ENCODE measurements around the gene STRADA.
A peak's percentile ranks its signal among the peaks of the same experiment; 100 is the strongest.

The STRADA gene

DNA sequence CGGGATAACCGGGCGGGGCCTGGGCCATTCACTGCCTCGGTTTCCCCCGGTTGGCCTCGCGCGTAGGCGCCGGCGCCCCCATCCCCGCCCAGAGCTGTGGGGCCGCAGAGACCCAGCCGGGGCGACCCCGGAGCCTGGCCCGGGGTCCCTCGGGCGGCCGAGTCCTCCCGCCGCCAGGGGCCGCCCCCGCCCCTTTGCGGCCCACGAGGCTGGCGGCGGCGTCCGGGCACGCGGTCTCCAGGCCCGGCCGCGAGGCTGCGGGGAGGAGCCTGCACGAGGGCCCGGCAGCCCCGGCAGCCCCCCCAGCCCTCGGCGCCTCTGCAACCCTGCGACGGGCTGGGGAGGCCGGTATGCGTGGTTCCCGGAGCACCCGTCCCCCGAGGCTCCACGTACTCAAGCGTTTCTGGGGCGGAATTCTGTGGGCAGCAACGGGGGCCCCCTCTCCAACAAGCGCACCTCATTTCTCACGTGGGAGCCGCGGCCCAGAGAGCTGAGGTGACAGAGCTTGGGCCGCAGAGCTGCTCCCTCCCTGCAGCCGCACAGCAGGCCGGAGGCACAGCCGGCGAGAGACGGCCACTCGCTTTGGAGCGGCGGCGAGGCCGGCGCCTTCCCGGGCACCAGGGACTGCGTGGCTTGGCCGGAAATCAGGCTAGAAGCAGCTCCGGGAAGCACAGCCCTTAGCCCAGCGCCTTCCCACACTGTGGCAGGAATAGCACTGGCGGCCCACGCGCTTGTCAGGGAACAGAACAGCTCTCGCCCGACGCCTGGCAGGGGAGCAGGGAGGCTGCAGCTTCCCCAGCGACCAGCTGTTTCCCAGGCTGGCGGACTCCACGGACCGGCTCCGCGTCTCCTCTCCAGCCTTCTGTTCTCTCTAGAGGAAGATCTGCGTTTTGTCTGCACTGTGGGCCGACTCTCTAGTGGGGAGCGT, 40.8 kb downstream of the STRADA start:
- peak in 4 of 5 experiments; percentile 18 to 82 (median 60) for DNase-seq

DNA sequence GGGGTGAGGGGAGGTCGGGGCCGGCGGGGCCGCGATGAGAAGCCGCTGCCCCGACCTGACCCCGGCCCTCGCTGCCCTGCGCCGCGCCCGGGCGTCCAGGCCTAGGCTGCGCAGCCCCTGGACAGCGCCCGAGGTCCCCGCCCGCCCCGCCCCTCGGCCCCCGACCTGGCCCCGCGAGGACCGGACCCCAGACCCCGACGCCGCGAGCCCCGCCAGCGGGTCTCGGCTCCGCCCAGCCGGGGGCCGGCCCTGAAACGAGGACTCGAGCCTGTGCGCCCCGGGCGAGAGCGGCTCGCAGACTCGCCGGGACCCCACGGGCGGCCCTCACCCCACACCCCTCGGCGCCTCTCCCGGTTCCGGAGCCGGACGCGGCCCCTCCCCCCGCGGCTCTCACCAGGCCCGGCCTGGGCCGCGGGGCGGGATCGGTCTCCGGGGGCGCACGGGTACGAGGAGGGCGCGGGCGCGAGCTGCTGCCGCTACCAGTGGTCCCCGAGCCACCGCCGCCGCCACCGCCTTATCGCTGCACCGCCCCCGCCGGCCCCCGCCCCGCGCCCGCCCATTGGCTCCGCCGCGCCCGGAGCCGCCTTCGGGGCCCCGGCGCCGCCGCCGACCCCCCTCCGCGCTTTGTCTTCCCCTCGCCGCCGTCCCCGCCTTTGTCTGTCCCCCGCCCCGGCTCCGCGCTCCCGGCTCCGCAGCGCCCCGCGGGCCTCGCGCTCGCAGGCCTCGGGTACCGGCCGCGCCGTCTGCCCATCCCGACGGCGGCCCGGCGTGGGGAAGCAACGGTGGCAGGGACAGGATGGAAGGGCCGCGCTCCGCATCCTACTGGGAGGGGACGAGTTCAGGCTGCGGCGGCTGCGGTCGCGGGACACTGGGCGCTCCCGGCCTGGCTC, 41.7 kb downstream of the STRADA start, which contains the start of gene LIMD2:
Gene LIMD2 (minus strand): TSS at position 488 of the 890 bp plus-strand sequence. CDS start 827 bp downstream, outside the sequence.
- DNase-seq, result peak; percentile 67 to 91 (median 80)

DNA sequence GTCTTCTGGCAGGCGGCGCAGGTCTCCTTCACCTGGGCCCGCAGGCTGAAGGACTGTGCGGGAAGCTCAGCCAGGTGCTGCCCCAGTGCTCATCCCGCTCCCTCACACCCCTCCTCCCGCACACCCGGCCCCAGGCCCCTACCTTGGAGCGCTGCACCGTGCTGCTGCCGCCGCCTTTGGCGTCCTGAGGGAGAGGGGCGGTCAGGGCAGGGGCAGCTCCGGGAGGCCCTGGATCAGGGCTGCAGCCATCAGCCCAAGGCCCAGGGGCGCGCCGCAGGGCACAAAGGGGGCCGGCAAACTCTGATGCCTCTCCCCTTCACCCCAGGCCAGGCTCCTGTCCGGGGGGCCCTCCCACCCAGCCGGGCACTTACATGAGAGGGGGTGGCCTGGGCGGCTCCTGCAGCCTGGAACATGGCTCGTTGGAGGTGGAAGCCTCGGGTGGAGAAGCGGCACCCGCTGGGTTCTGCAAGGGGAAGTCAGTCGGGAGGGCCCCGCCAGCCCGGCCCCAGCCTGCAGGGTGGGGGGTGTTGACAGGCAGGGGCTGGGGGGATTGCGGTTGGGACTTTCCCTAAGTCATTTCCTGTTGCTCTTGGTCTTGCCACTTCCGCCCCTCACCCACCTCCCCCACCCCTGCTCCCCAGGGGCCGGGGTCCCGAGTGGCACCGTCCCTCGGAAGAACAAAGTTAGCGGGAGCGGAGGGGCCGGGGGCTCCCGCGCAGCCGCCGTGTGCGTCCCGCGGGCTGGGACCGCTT, 42.5 kb downstream of the STRADA start:
- peak; percentile 48 to 98 (median 81) for DNase-seq

DNA sequence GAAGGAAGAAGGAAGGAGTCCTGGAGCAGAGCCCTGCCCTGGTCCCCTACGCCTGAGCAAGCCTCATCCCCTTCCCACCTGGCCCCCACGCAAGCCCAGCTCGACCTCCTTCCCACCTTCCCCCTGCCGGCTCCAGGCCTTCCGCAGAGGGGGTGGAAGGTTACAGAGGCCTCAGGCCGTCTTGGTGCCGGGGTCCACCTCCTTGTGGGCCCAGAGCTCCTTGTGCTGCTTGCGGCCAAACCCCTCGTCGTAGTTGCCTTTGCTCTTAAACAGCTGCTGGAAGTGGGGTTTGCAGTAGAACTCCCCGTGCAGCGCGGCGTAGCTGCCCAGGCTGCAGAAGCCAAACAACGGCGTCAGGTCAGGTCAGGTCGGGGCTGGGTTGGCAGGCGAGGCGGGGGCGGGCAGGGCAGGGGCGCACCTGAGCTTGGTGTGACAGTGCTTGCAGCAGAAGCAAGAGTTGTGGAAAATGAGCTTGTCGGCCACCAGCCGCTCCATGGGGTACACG, 43.2 kb downstream of the STRADA start:
- DNase-seq, result peak in 1 of 5 experiments; percentile 63

DNA sequence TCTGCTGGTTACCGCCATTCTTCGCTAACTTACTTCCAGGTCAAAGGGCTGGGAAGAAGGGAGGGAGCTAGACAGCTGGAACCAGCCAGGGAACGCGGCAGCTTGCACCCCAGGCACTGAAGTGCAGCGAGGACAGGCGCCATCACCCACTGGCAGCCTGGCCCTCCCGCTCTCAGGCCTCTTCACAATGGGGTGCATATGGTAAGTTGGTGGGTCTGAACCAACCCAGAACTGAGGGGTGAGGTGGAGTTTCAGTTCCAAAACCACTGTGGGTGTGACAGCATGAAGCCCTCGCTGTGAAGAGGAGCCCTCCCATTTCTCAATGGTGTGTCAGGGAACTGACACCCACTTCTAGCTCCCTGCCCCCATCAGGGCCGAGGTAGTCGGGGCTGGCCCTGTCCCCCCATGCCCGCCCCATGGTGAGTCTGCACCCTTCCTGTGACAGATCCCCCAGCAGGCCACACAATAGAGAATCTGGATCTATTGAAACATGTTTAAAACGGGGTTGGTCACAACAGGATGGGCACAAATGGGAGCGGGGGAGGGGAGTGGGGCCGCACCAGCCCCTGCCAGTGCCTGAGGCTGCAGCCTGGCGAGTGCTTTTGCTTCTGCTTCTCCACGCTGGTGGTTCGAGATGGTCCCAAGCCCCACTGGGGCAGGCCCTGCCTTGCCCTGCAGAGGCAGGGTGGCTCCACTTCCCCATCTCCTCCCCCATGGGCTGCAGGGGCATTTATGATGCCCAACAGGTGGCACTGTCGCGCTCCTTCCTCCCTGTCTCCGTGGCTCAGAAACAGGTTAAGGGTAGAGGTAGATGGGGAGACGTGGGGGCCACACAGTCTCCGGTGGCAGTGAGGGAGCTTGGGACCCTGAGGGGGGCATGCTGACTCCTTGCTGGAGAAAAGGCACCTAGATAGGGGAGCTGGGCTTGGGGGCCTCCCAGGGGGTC, 44.0 kb downstream of the STRADA start:
- peak; percentile 55 to 91 (median 77) for DNase-seq

DNA sequence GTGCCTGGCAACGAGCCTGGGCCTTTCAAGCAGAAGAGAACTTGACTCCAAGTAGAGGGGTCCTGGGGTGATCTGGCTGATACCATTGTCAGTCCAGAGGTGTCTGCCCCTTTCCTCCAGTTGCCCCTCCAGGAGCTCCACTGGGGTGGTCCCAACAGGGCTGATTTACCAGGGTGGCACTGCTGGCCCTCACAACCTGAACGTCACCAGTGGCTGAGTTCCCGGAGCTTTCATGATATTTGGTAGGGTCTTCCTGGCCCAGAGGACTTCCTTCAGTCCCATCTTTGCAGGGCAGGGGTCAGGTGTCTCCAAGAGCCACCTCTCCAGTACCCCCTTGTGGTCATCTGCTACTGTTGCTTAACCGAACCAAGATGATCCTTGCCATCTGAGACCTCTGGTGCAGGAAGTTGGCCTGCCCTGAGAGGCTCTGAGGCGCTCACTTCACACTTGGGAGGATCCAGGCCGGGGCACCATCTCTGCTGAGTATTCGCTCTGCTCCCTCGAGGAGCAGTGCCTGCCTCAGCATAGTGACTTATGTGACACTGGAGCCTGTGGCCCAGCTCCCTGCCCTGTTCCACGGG, 45.1 kb downstream of the STRADA start:
- DNase-seq, result peak in 1 of 5 experiments; percentile 76

DNA sequence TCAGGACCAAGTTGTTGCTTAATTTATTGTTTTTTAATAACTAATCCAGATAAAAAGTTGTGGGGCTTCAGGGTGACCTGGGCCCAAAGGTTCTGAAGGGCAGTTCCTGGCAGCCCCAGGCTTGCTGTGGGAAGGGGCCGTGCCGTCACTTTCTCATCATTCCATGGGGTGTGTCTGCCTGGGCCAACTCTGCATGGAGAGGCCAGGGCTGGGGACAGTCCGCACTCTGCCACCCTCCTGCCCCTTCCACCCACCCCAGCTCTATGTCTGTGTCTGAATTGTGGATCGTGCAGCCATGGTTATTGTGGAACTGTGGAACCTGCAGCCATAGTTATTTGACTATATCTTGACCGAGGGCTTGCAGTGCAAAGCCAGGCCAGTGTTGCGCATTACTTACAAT, 45.7 kb downstream of the STRADA start:
- DNase-seq, result peak in 1 of 5 experiments; percentile 23

DNA sequence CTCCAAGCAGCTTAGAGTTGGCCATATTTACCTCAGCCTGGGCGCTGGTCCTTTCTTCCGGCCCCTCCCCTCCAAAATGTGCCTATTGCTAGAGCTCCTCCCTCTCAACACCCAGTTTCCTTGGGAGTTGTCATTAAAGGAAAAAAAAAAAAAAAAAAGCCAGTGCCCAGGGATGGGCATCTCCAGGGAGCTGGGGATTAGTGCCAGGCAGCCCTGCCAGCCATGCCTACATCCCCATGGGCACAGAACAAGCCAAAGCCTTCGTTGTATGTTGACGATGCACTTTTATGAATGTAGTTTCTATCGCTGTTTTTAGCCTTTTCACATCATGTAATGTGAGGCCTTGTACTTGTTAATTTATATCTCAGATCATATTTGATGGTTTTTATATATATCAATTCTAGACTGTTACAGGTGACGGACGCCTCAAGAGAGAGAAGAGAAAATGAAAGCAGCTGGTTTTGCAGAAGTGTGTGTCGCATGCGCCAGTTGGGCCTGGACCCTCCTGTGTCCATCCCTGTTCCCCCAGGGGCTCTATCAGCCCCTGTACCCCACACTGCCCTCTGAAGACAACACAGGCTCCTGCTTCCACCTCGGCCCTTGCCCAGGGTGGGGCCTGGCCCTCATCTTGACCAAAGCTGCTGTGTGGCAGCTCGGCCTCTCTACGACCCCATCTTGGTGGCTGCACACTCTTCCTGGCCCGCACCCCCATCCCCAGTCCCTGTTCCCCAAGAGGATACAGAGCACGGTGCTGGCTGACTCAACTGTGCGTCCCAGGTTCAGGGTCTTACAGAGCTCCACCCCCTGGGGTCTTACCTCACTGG, 46.4 kb downstream of the STRADA start:
- peak in 1 of 5 experiments; percentile 42 for DNase-seq

DNA sequence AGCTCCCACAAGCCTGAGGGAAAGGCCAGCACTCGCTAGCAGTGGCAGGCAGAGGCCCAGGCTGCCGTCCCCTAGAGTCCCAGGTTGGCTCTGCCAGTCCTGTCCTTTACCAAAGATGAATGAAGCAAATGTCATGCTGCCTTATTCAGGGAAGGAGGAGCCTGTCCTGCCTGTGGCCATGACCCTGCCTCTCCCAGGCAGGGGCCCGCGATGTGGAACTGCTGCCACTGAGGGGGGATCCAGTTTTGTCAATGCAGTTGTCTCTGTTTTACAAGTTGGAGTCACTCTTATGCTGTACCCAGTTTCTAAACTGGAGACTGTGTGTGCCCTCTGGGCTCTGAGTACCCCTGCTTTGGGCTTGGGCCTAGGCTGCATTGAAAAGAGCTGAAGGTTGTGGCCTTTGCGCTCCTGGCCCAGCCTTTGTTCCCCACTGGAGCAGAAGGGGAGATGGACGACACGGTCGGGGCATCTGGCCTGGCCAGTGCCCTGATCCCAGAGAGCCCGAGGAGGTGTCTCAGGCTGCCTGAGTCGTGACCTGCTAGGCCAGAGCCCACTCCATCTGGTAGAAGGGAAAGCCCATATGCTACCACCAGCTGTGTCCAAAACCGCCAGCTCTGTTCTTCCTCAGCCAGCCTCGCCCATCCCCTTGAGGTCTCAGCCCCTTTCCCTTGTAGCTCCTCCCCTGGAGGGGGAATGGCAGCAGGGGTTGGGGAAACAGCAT, 47.2 kb downstream of the STRADA start:
- DNase-seq, result peak in 1 of 5 experiments; percentile 48

DNA sequence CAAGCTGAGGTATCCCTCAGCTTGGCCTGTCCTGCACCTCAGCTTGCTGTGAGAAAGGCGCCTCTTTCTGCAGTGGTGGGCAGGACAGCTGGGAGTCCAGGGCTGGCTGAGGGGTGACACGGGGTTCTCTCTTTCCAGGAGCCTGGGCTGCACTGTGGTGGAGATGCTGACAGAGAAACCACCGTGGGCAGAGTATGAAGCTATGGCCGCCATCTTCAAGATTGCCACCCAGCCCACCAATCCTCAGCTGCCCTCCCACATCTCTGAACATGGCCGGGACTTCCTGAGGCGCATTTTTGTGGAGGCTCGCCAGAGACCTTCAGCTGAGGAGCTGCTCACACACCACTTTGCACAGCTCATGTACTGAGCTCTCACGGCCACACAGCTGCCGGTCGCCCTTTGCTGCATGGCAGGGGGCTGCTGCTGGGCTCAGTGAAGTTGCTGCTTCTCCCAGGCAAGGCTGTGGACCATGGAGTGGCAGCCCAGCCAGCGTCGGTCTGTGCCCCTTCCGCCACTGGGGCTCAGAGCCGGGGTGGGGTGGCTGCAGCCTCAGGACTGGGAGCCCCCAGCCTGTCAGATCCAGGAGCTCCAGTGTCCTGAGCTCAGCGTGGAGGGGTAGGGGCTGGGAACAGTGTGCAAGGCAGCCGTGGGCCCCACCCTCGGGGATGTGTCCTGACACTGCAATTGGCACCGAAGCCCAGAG, 48.0 kb downstream of the STRADA start:
- DNase-seq, result peak in 1 of 5 experiments; percentile 17

DNA sequence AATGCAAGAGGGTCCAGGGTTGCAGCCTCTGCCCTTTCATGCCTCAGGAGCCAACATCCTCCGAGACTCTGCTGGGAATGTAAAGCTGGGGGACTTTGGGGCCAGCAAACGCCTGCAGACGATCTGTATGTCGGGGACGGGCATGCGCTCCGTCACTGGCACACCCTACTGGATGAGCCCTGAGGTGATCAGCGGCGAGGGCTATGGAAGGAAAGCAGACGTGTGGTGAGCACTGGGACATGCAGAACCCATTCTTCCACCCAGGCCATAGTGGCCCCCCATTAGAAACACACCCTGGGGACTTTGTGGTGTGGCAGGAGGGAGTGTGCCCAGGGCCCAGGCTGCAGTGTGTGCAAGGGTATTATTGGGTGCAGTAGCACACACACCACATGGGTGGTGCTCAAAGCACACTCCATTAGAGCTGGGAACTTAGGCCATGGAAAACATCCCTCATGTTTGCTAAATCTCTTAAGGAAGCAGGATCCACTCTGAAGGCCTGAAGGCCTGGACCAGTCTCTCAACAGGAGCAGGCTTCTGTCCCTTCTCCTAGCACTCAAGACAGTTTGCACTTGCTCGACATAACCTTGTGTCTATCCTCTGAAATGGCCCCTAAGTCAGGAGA, 49.3 kb downstream of the STRADA start:
- DNase-seq, result no peak

DNA sequence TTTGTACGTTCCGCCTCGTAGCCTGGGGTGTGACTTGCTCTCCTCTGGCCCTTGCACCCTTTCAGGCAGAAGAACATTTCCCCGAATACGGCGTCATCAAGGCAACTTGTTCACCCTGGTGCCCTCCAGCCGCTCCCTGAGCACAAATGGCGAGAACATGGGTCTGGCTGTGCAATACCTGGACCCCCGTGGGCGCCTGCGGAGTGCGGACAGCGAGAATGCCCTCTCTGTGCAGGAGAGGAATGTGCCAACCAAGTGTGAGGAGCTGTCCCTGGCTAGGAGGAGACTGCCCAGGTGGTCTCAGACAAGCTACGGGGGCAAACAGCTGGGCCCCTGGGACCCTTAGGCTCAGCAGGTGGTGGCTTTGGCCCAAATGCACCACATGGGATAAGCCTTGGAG, 52.1 kb downstream of the STRADA start:
- no peak for DNase-seq

DNA sequence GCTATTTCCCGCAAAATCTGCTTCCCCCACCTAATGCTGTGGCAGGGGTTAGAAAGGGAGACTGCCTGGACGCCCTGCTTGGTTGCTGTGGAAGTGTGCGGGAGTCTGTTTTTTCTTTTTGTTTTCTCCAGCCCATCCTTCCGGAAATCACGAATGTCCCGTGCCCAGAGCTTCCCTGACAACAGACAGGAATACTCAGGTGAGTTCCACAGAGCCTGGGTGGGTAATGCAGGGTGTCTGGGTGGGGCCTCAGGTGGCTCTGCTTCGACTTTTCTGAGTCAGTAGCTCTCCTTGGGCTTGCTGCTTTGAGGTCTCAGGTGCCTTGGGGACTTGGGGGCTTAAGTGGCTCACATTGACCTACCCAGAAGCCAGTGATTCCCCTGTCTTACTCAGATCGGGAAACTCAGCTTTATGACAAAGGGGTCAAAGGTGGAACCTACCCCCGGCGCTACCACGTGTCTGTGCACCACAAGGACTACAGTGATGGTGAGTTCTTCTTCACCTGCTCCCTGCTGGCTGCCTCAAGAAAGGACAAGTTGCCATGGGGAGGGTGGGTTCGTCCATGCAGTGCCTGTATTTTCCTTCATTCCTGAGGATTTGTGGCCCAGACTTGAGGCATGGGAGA, 53.1 kb downstream of the STRADA start:
- DNase-seq, result no peak

DNA sequence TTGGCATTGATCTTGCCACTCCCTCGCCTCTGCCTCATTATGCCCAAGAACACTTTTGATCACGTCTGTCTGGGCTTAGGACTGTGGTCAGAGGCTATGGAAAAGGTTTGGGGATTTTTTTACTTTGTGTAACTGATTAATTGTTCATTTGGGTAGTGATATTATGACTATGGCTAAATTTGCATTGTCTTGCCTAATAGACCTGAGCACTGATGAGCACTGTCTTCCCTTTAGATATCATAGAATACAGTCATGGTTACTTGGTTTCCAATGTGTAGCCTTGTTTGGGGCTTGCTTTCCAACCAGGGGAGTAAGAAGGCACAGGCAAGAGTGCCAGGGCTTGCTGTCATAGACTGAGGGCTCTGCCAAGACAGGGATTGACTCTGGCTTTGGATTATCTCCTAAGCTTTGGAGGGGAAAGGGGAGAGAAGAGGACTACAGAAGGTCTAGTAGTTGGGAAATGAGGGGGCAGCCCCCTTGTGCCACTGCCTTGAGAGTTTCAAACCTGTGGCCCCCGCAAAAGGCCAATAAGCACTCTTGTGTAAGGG, 55.4 kb downstream of the STRADA start:
- no peak for DNase-seq

DNA sequence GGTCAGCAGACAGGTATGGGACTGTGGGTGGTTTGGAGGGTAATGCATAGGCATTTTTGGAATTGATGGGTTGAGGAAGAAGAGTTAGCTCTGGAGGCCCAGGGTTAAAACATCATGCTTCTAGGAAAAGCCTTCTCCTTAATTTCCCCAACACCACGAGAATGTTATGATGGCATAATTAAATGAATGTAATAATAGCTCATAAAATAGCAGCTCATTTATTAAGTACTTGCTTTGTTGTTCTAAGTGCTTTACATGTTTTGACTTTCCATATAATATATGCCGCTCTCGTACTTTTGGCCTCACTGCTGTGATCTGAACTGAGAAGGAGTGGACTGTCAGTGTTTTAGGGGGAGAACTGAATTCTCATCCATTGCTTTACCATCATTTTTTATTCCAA, 56.0 kb downstream of the STRADA start:
- no peak for DNase-seq

DNA sequence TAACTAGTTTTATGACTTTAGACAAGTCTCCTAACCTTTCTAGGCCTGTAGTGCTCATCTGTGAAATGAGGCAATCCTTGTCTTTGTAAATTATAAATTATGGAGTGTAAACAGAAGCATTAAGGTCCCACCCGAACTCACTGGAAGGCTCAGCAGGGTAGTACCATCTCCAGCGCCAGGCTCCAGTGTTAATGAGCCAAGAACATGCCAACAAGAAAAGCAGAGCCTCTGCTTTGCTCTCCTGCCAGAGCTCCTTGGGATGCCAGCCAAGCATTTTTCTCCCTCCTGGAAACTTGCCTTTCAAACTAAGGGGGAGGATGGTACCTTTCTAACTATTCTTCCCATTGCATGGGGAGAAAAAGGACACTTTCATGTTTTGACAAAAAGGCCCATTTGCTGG, 56.6 kb downstream of the STRADA start:
- DNase-seq, result no peak

DNA sequence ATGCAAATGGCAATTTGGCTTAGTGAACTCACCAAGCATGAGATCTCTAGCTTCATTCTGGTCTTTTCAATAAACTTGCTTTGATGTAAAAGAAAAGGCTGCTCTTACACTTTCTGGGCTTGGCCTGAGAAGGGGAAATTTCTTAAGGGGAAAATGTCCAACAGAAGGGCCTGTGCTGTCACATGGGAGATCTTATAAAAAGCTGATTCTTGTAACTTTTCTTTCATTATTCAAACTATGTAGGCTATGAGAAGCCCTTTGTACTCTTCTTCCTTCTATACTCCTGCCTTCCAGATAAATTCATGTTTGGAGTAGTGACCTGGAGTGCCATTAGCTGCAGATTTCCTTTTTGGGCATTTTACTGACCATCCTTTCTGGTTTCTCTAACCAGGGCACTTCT, 58.6 kb downstream of the STRADA start:
- no peak for DNase-seq
